HG03460 (cell line): Measurements from ENCODE around the gene CFAP61.
"Not testable (repeated sequence)": the region's sequence is repeated elsewhere in the genome, so short reads cannot be mapped to it uniquely, and the experiment has no call there.

ENCODE experiments used
- ATAC-seq: cut with Tn5 transposase; IDR thresholded peaks from one replicate; pipeline ENCODE4 v1.9.1; 2021; ENCODE audit not compliant: unreplicated experiment

CFAP61 gene

DNA sequence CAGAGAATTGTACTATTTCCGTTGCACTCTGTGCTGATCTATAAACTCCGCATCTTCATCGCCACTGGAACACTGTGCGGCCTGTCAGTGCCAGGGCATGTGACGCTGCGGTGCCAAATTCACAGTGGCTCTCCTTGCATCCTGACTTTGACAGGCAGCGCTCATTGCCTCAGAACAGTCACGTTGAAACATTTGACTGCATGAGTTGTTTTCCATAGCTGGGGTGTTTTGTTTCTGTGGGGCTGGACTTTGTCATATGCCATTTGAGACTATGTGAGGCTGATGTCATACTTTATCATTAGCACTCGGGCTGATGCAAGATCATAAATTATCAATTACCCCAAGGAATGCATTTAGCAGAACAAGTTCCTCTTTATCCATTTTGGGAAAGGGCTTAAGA lies 32.7 kb downstream of the CFAP61 start:
- no peak for ATAC-seq

DNA sequence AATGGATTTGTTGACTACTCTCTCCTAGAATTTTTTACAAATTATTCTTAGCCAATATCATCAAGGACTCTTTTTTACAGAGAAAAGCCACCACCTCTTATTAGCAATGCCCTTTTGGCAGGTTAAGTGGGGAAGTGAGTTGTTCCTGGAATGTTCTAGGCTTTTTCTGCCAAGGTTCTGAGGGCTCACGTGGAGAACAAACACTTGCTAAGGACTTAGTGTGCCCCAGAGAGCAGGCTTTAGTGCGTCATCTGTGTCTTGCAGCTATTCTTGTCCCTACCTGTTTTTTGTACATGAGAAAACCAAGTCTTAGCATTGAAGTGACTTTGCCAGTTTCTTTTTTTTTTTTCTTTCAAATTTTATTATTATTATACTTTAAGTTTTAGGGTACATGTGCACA lies 33.5 kb downstream of the CFAP61 start:
- no peak for ATAC-seq

DNA sequence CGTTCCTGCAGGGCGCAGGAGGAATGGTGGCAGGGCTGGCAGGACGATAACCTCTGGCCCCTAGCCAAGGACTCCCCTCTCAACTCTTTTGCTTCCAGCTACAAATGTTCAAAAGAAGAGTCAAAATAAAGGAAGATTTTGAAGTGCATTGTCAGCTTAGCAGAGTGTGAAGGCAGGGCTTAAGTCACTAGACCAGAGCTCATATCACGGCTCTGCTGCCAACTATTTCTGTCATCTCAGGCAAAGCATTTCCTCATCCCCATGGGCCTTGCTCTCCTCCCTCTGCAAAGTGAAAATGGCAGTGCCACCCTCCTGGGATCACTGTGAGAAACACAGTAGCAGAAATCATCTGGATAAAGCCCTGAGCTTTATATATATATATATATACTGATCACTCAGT lies 36.7 kb downstream of the CFAP61 start:
- ATAC-seq = no peak

DNA sequence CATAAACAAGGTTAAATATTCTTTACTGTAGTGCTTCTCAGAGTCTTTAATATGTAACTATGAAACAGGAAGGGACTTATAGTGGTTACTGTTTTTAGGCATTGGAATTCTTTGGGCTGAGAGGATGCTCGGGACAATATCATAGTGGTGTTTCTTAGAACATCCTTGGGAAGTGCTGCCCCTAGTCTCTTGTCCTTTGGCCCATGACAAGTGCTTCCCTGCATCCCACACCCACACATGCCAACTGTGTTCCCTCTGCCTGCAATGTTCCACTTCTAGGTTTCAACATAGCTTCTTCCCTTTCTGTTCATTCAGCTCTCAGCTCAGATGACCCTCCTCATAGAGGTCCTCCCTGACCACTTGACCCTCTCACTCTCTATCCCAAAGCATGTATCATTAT lies 37.6 kb downstream of the CFAP61 start:
- ATAC-seq = no peak

DNA sequence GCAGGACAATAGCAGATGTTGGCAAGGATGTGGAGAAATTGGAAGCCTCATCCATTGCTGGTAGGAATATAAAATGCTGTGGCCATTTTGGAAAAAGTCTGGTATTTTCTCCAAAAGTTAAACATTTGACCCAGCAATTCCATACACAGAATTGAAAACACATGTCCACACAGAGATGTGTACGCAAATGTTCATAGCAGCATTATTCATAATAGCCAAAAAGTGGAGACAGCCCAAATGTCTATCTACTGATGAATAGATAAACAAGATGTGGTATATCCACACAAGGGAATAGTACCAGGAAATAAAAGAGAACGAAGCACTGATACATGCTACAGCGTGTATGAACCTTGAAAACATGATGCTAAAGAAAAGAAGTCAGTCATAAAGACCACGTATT lies 40.5 kb downstream of the CFAP61 start:
- no peak for ATAC-seq

DNA sequence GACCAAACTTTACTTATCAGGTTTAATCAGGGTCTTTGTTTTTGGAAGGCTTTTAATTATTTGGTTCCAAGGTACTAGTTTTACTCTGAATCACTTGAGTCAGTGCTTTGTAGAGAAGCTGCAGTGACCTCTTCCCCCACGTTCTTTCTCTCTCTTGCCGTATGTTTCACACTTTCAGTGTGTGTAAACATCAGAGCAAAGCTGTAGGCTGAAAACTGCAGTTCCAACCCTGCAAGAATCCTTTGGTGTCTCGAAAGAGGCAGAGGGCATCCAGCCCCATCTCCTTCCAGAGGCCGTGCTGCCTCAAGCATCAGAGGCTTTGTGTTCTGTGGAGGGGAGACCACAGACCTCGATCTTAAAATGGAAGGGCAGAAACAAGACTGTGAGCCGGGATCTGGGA lies 42.1 kb downstream of the CFAP61 start:
- no peak for ATAC-seq

DNA sequence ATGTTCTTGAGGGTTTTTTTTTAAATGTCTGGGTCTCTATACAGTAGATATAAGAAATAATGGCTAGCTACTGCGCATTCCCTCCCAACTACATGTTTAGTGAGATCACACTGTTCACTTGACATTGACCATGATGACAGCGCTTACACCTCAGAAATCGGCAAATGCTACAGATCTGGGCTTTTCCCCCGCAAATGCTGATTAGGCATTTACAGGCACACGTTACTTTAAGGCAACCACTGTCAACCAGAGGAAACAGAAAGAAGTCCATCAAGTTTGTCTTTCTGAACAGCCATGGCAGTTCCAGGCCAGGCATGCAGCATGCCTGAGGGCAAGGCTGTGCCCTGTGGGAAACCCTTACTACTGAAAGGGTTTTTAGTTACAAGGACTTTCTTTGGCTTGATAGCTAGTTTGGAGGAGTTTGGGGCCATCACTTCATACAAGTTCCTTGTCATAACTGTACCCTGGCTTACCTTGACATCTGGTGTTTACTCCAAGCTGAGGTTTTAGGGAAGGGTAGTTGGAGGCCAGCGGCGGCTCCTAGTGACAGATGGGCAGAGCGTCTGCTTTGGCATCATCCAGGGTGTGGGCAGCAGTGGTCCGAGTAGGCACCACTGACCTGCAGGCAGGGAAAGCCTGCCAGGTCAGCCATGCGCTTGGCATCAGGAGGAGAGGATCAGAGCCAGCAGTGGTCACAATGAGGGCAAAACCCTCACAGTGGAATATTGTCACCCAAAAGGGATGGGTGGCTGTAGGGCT lies 43.0 kb downstream of the CFAP61 start:
- no peak for ATAC-seq

DNA sequence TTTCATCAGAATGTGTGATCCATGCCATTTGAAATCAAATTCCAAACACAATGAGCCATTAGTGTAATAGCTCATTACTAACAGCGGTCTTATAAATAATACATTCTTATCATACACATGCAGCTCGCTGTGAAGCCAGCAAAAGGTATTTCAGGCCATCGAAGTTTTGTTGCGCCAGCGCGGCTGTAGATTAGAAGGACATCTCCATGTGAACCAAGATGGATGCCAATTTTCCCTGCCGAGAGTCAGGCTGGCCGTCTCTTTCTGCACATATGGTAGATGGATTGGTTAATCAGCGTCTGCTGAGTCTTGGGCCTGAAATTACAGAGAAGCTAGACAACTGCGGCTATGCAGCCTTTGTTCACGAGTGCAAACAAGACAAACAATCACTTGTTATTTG lies 44.1 kb downstream of the CFAP61 start:
- ATAC-seq = no peak

DNA sequence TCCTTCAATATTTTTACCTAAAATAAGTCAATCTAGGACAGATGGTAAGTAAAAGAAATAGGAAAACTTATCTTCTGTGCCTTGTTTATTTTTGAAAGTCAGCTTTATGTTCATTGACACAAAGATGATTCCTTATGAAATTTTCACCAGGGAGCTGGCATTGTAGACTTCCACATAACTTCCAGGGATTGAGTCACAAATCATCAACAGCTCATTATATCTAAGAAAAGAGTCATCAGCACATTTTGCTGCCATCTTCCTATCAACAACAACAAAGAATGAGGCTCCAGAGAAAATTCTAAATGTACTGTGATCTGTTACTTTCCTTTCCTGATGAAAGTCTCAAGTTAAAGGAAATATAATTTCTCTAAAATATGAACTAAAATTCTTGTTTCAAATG lies 48.5 kb downstream of the CFAP61 start:
- no peak for ATAC-seq

DNA sequence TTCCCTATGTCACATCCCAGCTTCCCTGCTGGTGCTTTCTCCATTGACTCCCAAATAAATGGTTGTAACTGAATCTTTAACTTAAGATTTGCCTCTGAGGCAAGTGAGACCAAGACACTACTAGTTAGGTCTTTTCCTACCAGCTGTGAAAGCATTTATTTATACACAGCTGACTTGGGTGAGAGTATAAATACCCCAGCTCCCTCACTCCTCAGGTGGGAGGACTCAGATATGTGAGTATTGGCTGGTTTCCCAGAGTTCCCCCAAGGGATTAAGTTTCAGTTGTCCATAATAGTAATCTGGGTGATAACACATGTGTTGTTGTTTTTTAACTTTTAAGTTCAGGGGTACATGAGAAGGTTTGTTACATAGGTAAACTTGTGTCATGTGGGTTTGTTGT lies 49.8 kb downstream of the CFAP61 start:
- no peak for ATAC-seq

DNA sequence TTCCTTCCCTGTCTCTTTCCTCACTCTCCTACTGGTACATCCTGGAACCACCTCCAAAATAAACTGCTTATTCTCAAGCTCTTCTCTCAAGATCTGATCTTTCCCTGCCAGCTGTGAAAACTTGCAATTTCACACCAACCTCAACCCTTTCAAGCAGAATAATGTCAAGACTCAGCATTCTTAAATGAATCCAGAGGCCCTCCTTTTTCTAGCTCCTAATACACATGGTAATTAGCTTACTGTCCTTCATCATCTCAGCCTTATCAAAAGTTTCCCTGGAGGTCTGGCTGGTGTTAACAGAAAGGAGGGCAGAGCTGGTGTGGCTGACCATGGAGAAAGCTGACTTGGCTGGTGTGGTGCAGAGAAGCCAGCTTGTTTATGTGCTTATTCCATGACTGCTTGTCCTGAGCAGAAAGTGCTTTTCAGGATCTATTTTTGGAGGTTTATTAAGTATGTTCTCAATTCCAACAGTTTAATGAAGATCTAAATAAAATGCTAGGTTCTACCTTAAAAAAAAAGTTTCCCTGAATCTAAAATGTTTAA lies 50.5 kb downstream of the CFAP61 start:
- ATAC-seq = no peak

DNA sequence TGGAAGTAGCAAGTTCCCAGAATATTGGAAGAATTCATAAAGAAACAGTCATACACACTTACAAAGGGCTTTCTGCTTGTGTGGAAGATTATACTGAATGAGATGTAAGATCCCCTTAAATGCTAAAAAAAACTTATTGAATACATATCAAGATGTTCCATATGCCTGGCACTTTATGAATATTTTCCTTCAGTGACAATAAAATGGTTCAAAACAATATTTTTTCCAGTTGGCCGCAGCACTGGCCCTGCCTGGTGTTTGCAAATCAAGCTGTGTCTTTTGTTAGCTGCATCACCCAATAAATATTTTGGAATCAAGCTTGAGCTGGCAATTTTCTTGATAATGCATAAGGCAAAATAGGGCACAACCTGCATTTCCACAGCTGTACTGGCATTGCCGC lies 51.2 kb downstream of the CFAP61 start:
- no peak for ATAC-seq

DNA sequence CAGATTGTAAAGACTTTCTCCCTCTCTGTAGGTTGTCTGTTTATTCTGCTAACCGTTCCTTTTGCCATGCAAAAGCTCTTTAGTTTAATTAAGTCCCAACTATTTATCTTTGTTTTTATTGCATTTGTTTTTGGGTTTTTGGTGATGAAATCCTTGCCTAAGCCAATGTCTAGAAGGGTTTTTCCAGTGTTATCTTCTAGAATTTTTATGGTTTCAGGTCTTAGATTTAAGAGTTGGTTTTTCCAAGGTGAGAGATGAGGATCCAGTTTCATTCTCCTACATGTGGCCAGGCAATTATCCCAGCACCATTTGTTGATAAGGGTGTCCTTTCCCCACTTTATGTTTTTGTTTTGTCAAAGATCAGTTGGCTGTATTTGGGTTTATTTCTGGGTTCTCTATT lies 70.9 kb downstream of the CFAP61 start:
- ATAC-seq = not testable (repeated sequence)

DNA sequence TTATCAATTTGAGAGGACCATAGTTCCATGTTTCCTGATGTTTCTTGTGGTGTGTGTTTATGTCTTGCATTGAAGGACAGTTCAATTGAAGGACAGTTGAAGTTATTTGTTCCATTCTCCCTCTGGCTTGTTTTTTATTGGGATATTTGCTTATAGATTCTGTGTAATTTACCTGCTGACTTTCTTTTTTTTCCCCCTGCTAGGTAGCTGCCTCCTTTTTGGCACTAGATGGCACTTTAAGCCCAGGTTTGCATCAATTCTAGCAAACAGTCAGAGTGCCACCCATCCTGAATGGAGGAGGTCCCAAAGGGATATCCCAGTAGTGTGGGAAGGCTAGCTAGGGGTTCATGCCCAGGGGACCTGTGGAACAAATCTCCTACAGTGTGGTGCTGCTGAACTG lies 78.1 kb downstream of the CFAP61 start:
- ATAC-seq = no peak

DNA sequence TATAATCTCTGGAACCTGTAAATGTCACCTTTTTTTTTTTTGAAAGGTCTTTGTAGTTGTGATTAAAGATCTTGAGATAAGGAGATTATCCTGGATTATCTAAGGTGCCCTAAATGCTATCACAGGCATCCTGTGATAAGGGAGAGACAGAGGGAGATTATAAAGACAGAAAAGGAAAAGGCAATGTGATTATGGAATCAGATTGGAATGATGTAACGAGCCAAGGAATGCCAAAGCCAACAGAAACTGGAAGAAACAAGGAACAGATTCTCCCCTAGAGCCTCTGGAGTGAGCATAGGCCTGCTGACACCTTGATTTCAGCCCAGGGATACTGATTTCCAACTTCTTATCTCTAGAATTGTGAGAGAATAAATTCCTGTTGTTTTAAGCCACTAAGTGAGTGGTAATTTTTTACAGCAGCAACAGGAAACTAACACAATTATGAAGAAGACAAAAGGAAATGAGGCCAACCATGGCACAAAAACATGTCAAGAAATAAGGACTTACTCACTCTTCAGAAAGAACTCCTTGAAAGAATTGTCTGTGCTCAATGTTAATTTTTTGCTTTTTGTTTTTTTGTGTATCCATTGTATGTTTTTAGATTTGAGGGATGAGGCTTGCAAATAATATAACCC lies 82.7 kb downstream of the CFAP61 start:
- no peak for ATAC-seq

DNA sequence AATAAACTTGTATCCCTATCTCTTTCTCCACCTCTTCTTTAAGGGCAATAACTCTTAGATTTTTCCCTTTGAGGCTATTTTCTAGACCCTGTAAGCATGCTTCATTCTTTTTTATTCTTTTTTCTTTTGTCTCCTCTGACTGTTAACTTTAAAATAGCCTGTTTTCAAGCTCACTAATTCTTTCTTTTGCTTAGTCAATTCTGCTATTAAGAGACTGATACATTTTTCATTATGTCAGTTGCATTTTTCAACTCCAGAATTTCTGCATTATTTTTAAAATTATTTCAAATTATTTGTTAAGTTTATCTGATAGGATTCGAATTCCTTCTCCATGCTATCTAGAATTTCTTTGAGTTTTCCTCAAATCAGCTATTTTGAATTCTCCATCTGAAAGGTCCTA lies 84.0 kb downstream of the CFAP61 start:
- ATAC-seq = no peak

DNA sequence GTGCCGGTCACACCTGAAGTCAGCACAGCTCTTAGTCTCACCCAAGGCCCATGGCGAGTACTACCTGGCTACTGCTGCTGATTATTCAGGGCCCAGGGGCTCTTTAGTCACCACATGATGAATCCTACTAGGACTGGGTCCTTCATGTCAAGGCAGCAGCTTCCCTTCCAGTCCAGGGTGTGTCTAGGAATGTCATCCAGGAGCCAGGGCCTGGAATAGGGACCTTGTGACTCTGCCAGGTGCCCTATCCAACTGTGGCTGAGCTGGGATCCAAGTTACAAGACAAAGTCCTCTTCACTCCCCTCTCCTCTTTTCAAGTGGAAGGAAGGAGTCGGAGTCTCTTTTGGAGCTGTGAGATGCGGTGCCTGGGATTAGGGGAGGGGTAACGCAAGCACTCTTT lies 85.5 kb downstream of the CFAP61 start:
- no peak for ATAC-seq

DNA sequence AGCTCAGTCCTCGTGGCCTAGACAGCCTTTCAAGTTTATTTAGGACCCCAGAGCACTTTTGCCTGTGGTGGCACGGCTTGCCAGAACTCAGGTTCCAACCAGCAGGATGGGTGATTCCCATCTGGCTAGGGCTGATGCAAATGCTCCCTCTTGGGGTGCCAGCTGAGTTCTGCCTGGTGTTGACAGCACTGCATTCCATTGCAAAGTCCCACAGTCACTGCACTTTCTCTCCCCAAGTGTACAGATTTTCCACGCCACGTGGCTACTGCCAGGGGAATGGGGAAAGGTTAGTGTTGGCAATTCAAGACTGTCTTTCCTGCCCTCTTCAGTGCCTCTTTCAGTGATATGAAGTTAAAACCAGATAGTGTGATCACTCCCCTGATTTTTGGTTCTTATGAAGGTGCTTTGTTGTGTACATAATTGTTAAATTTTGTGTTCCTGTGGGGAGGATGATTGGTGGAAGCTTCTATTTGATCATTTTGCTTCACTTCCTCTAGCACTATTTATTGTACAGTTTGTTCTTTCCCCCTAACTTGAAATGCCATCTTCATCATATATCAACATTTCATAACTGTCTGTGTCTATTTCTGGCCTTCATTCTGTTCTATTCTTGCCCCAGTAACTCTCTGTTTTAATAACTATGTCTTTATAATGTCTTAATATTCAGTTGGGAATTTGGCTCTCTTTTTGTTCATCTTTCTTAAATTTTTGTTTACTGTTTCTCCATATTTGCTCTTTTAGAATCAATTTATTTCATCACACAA lies 86.2 kb downstream of the CFAP61 start:
- no peak for ATAC-seq

DNA sequence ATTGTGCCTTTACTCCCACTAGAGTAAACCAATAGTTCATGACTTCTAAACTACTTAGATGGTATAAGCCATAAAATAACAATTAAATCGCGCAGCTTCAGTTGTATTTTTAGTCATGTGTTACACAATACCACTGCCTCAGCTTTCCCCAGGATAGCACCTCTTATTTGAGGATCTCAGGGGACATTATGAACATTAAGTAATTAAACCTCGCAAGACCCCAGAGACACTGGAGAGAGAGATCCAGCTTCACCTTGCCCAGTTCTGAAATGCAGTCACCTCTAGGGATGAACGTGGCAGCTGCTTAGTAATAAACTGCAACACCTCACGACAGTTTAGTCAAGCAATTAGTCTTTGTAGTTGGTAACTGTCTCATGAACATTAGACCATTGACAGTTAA lies 87.1 kb downstream of the CFAP61 start:
- ATAC-seq = no peak

DNA sequence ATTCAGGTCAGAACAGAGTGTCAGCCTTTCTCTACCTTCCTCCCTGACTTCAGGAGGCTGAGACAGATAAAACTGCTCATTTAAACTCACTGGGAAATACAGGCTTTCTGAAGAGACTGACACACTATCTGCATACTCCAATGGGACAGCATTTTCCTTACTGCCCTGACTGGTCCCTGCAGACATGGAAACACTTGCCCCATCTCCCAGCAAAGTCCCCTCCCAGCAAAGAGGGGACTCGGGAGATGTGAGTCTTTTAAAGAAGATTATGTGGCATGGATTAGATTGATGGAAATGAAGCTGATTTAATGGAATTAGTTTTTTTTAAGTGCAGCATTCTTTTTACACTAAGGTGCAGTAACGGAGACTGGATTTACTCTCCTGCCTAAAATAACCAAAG lies 90.8 kb downstream of the CFAP61 start:
- ATAC-seq = no peak

DNA sequence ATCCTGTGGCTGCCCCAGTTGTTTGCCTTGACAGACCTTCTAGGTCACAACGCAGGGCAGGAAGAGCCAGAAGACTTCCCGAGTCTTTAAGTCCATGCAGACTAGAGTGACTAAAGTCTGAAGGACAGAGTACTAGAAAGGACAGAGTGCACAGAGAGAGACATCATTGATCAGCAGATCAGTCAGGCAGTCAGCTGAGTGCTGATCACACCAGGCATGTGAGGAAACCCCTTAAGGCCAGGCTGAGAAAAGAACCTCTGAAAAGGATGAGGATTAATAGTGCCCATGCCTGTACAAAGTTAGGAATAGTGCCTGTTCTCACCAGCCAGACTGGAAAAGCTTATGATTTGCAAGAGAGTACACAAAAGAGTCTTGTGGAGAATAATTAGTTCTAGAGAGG lies 91.3 kb downstream of the CFAP61 start:
- ATAC-seq = no peak

DNA sequence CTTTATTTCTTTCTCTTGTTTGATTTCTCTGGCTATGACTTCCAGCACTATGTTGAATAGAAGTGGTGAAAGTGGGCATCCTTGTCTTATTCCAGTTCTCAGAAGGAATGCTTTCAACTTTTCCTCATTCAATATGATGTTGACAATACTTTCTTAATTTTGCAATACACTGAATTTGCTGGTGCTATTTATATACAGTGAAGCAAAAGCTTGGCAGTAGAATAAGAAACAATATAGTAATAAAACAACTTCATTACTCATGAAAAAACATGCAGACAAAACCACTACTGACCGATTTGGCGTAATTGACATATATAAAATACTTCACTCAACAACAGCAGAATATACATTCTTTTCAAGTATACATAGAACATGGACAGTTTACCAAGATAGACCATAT lies 96.4 kb downstream of the CFAP61 start:
- ATAC-seq = no peak
